GM19035 (cell line): ENCODE results near the gene KLHDC1.
"Not testable (repeated sequence)": the region's sequence is repeated elsewhere in the genome, so short reads cannot be mapped to it uniquely, and the experiment has no call there.

Experiments
- ATAC-seq: cut with Tn5 transposase; IDR thresholded peaks from one replicate; pipeline ENCODE4 v1.9.1; 2021; ENCODE audit not compliant: unreplicated experiment

The KLHDC1 gene, protein sequence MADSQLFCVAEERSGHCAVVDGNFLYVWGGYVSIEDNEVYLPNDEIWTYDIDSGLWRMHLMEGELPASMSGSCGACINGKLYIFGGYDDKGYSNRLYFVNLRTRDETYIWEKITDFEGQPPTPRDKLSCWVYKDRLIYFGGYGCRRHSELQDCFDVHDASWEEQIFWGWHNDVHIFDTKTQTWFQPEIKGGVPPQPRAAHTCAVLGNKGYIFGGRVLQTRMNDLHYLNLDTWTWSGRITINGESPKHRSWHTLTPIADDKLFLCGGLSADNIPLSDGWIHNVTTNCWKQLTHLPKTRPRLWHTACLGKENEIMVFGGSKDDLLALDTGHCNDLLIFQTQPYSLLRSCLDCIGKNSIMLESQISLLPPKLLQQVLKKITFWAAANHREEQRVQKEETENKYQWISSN

DNA sequence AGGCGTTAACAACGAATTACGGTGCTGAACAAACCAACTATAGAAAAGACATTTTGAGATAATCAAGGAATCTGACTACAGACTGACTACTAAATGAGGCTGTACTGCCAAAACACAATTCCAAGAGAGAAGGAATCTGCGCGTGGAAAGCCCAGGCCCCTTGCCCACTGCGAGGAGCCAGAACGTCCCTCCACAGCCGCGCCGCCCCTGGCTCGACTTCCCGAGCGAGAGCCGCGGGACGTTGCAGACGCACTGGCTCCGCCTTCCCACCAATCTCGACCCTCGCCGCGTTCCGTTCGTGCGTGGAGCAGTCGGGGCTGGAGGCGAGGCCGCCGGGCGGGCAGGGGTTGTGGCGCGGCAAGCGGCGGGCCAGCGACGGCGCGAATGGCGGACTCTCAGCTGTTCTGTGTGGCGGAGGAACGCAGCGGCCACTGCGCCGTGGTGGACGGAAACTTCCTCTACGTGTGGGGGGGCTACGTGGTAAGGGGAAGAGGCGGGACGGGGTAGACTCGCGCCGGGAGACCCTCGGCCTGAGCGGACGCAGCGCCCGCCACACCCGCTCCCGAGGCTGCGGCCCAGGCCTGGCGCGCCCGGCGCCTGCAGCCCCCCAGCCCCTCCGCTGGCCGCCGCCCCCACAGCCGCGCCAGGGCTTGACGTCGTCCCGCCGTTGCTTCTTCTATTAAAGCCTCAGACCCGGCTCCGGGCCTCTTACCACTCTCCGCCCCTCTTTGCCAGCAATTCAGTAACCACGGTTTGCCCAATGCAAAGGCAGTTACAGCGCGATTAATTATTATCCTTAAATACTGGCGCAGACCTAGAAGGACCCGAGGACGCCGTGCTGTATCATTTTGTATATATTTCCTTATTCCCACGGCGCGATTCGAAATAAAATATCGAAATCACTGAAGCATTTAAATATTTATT is at the start of gene KLHDC1:
Gene KLHDC1, plus strand, starts transcription at position 310 of the 924 bp plus-strand sequence. Its CDS starts 75 bp downstream, at position 385.
- ATAC-seq: peak; percentile 62

DNA sequence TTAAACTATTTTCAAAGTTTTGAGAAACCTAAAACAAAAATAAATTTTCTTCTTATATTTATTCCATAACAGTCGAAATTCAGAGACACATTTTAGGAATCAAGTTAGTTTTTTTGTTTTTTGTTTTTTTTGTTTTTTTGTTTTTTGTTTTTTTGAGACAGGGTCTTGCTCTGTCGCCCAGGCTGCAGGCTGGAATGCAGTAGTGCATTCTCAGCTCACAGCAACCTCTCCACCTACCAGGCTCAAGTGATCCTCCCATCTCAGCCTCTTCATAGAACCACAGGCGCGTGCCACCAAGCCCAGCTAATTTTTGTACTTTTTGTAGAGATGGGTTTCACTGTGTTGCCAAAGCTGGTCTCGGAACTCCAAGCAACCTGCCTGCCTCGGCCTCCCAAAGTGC is 39.4 kb upstream of the KLHDC1 start:
- ATAC-seq: no peak

DNA sequence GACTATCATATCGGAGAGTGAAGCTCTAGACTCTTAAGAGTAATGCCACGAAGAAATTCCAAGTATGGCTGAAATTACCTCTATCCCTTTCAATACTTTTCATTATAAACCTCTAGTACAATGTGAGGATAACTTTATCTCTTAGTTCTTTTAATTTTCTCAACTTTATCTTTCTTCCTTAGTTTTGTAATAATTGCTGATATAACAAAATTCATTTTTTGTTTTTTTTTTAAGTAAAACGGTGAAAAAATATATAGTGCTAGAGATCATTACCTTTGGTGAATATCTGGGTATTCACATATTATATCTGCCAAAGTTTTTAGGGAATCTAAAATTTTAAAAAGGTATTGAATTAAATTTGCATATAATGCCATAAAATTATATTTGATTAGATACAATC is 38.4 kb upstream of the KLHDC1 start:
- ATAC-seq: no peak

DNA sequence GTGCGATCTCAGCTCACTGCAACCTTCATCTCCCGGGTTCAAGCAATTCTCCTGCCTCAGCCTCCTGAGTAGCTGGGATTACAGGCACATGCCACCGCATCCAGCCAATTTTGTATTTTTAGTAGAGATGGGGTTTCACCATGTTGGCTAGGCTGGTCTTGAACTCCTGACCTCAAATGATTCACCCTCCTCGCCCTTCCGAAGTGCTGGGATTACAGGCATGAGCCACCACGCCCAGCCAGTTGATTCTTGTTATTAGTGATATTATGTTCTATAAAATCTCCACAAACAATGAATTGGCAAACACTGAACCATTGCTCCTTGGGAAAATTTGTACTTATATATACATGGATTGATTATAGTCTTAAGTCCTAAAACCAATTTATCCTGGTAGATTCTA is 35.4 kb upstream of the KLHDC1 start:
- not testable (repeated sequence) for ATAC-seq

DNA sequence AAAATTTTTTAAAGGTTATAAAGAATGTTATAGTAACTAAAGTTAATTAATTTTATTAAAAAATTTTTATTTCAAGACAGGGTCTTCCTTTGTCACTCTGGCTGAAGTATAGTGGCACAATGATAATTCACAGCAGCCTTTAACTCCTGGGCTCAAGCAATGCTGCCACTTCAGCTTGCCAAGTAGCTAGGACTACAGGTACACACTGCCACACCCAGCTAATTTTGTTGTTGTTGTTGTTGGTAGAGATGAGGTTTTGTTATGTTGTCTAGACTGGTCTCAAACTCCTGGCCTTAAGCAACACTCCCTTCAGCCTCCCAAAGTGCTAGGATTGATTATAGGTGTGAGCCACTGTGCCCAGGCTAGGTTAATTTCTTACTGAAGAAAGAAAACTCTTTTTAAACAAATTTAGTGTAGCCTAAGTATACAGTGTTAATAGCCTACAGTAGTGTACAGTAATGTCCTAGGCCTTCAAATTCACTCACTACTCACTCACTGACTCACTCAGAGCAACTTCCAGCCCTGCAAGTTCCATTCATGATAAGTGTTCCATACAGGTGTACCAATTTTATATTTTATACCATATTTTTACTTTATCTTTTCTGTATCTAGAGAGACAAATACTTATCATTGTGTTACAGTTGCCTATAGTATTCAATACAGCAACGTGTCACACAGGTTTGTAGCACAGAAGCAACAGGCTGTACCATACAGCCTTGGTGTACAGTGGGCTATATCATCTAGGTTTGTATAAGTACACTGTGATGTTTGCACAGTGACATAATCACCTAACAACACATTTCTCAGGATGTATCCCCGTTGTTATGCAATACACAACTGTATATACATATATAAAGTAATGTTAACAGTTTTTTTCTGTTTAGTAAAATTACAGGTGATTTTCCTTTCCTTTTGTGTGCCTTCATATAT is 33.1 kb upstream of the KLHDC1 start:
- ATAC-seq: no peak

DNA sequence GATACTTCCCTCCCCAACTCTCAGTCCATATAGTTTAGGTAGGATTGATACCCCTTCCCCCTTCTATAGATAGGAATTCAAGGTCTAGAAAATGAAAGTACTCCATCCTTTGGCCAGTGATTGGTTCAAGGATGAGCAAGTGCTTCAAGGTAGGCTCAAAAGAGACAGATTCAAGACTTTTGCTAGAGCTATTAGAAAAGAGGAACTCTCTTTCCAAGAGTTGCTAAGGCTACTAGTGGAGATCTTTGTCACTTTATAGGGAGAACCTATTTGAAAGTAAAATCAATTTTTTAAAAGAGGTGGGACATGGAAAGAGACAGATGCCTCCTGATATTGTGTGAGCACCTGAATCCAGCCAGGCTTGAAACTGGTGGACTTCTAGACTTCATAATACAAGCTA is 22.4 kb upstream of the KLHDC1 start:
- no peak for ATAC-seq

DNA sequence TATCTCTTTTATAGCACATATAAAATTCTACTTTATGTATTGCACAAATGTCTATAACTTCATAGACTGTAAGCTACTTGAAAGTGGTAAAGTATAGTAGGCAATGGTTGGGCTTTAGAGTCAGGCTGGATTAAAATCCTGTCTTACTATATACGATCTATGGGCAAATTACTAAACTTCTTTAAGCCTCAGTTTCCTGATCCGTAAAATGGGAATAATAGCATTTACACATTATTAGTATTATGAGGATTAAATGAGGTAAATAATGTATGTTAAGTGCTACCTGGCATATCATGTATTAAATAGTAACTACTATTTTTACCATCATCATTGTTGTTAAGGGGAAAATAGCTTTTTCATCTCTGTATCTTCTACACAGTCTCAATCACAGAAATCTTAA is 19.3 kb upstream of the KLHDC1 start:
- no peak for ATAC-seq

DNA sequence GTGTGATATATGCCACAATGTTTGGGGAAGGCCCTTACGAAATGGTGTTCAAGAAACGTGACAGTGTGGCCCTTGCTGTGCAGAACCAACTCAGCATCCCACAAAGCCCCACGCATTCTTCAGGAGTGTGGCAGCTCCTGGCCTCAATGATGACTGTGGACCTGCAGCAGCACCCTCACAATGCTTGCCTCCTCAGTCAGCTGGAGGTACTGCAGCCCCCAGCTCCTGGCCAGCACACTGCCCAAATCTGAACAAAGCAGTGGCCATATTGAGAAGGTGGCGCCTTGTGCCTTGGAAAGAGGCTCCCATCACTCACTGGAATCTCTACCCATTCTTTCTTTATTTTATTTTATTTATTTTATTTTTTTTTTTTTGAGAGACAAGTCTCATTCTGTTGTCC is 15.3 kb upstream of the KLHDC1 start:
- ATAC-seq: no peak

DNA sequence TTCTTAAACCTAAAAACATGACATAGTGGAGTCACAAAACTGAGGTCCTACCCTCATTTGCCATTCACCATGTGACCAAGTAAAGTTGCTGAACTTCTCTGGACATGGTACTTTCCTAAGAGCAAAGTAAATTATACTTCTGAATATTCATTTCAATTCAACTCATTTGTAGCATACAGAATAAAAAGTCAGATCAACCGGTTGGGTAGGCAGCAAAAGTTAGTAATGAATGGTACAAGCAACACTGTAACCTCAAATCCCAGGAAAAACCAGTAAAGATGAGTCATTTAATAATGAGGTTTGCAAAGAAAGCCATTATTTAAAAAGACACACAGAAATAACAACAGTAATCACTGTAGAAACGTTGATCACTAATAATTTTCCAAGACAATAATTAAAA is 13.6 kb upstream of the KLHDC1 start:
- ATAC-seq: no peak

DNA sequence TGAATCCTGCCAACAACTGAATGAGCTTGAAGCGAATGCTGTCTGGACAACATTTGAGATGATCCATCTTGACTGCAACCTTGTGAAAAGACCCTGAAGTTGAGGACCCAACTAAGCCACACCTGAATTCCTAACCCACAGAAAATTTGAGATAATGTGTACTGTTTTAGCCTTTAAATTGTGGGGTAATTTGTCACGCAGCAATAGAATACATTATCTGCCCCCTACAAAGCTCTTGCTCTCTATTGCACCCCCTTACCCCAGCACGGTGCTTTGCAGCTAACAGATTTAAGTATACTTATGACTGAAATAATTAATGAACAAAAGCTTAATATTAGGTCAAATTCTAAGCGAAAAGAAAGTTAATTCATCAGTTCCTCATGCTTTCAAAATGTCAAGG is 6.5 kb upstream of the KLHDC1 start:
- no peak for ATAC-seq

DNA sequence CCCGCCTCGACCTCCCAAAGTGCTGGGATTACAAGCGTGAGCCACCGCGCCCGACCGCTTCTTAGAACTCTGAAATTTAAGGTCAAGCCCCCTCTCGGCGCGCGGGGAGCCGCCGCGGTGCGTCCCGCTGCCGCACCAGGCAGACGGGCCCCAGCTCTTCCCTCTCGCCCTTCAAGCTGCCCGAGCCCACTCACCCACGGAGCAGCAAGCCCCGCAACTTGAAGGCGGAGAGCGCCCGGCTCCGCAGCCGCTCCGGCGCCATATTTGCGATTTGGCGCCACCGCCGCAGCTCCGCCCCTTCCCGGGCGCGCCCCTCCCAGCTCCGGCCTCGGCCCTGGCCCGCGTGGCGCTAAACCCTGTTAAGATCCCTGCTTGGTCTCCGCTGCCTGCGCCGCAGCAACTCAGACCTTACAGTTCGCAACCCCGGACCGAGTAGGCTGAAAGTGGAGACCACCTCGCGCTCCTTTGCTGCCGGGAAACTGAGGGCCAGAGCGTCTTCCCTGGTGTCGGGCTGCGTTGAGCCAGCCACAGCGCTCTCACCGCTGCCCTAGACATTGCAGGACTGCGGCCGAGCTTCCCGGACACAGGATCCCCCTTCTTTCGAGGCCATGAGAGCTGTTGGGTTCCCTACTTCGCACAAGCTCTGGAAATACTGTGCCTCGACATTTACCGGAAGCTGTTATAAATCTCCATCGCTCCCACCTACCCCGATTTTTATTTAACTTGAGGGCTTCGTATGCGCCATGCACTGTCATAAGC is 4.8 kb upstream of the KLHDC1 start, which contains the start of gene POLE2:
Gene POLE2, minus strand, starts transcription at position 273 of the 759 bp plus-strand sequence. Its CDS starts 11 bp downstream, at position 262.
- peak; percentile 89 for ATAC-seq

DNA sequence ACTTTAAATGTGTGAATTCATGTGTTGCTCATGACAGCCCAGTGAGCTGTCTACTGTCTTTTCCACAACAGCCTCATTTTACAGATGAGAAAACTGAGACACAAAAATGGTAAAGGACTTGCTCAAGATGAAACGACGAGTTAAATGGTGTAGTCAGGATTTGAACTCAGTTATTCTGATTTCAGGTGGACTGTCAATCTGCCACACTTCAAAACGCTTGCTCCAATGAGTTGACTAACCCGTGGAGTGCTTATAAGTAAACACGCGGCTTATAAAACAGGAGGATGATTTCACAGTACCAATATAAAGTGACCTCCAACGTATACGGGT is 4.3 kb upstream of the KLHDC1 start:
- ATAC-seq: no peak

DNA sequence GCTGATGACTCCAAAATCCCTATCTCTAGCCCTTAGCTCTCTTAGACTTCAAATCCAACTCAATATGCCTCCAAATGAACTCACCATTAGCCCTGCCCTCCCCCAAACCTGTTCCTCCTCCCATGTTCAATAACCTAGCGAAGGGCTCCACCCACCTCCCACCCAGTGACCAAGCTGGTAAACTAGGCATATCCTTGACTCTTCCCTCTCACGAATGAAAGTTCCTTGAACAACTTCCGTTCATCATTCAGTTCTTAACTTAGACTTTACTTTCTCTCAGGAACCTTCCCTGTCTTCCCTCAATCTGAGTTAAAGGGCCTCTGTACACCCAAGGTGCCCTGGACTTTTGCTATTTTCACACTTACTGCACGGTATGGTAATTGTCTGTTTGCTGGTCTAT is 1.9 kb upstream of the KLHDC1 start:
- ATAC-seq: no peak

DNA sequence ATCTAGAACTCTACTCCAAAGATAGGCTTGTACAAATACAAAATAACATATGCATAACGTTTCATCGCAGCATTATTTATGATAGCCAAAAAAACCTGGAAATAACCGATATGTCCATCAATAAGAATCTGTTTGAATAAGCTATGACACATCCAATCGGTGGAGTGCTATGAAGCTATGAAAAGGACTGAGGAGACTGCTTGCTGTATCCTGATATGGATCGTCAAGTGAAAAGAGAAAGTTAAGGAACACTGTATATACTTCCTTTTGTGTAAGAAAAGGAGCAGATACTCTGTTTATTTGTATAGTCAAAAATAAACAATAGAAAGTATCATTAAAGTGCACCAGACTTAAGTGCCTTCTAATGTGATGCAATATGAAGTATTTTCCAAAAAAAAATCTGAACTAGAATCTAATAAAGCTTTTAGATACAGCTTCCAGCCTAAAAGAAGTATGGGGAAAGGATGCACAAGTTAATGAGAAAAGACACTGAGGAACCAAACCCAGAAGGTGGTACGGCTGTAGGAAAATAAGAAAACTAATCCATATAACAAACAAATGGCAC is 645 bp upstream of the KLHDC1 start:
- no peak for ATAC-seq

DNA sequence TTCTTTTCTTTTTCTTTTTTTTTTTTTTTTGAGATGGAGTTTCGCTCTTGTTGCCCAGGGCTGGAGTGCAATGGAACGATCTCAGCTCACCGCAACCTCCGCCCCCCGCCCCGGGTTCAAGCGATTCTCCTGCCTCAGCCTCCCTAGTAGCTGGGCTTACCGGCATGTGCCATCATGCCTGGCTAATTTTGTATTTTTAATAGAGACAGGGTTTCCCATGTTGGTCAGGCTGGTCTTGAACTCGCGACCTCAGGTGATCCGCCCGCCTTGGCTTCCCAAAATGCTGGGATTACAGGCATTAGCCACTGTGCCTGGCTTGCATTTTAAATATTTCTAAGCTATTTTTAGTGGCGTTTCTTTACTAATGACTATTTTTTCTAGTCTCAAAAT is 810 bp downstream of the KLHDC1 start:
- ATAC-seq: not testable (repeated sequence)

DNA sequence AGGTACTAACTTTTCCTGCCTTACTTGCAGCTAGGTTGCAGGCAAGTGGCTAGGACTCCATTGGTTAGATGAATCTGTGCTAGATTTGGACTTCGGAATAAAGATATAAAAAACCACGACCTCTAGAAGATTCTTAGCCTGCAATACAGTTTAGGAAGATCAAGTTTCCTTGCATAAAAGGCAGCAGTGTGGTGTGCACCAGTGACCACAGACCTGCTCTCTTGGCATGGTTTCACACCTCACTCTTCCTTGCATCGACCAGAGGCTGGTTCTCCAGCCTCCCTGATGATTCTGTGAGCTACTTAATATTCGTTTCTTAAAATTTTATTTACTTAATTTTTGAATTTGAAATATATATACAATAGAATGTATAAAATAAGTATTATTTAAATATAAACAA is 9.8 kb downstream of the KLHDC1 start:
- no peak for ATAC-seq

DNA sequence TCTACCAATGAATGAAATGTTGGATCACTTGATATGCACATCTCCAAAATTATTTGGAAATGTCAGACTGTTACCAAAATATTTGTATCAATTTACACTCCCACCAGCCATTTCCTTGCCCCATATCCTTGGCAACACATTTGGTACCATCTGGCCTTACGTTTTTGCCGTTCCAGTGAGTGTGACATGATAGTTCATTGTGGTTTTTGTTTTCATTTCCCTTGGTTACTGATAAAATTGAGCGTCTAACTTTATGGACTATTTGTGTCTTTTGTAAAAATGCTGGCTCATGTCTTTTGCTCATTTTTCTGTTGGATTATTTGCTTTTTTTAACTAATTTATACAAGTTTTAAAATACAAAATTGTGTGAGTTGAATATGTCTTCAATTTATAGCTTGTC is 11.0 kb downstream of the KLHDC1 start:
- ATAC-seq: no peak

DNA sequence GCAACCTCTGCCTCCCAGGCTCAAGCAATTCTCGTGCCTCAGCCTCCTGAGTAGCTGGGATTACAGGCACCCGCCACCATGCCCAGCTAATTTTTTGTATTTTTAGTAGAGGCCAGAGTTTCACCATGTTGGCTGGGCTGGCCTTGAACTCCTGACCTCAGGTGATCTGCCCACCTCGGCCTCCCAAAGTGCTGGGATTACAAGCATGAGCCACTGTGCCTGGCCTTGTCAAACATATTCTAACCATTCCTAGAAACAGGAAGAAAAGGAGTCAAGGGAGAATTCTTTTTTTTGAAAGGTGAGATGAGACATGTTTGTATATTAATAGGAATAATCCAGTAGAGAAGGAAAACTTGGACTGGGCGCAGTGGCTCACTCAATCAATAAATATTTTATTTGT is 11.6 kb downstream of the KLHDC1 start:
- not testable (repeated sequence) for ATAC-seq

DNA sequence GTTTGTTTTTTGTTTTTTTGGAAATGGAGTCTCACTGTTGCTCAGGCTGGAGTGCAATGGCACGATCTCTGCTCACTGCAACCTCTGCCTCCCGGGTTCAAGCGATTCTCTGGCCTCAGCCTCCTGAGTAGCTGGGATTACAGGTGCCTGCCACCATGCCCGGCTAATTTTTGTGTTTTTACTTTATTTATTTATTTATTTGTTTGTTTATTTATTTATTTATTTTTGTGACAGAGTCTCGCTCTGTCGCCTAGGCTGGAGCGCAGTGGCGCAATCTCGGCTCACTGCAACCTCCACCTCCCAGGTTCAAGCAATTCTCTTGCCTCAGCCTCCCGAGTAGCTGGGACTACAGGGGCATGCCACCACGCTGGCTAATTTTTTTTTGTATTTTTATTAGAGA is 18.1 kb downstream of the KLHDC1 start:
- not testable (repeated sequence) for ATAC-seq

DNA sequence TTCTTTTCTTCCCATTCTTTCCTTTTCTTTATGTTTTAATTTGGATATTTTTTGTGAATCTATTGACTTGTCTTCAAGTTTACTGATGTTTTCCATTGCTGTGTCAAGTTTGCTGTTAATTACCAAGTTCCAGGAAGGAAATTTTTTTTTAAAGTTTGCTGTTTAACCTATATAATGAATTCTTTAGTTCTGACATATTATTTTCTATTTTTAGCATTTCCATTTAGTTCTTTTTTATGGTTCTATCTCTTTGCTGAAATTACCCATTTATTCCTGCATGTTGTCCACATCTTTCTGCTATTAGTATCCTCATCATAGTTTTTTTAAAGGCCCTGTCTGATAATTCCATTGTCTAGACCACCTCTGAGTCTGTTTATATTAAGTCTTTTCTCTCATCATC is 27.8 kb downstream of the KLHDC1 start:
- ATAC-seq: no peak
